Keratinocyte (primary cell): ENCODE data around the gene HSDL2.

ENCODE experiments used
- EZH2 ChIP-seq: IDR thresholded peaks from one replicate; pipeline ENCODE4 v1.6.1; 2012; ENCODE audit warnings: inconsistent platforms, mild to moderate bottlenecking, low read length, moderate library complexity
- TF ChIP-seq, protein P1 (sequence below), 3 experiments: IDR thresholded peaks in 1 of 3; conservative IDR thresholded peaks in 1 of 3; optimal IDR thresholded peaks in 1 of 3; 2 replicates in 2 of 3; 3 replicates in 1 of 3; pipeline versions ENCODE3 to v1.5.1; 2011; ENCODE audit warnings: low read length in 3 of 3, mild to moderate bottlenecking in 3 of 3, moderate library complexity in 2 of 3, control low read depth in 1 of 3, inconsistent platforms in 1 of 3; ENCODE audit not compliant: insufficient read depth in 2 of 3; ENCODE audit errors: extremely low read depth in 1 of 3

DNA sequence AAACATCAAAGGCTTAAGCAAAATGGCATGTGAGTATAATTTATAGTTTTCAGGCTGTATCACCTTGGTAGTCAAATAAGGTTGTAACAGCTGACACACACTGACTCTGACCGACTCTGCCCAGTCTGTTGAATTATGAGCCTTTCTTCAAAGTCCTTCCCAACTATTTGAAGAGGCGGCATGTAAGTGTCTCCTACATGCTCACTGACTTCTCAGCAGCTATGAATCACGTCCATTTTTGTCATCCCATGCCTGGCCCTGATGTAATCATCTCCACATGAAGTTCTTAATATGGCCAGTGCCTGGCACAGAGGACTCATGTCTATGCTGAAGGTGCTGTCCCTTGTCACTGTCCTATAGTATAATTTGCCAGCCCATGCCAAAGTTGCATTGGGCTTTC lies 41.3 kb upstream of the HSDL2 start:
- TF ChIP-seq, protein P1, sequence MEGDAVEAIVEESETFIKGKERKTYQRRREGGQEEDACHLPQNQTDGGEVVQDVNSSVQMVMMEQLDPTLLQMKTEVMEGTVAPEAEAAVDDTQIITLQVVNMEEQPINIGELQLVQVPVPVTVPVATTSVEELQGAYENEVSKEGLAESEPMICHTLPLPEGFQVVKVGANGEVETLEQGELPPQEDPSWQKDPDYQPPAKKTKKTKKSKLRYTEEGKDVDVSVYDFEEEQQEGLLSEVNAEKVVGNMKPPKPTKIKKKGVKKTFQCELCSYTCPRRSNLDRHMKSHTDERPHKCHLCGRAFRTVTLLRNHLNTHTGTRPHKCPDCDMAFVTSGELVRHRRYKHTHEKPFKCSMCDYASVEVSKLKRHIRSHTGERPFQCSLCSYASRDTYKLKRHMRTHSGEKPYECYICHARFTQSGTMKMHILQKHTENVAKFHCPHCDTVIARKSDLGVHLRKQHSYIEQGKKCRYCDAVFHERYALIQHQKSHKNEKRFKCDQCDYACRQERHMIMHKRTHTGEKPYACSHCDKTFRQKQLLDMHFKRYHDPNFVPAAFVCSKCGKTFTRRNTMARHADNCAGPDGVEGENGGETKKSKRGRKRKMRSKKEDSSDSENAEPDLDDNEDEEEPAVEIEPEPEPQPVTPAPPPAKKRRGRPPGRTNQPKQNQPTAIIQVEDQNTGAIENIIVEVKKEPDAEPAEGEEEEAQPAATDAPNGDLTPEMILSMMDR (optimal IDR thresholded peaks at IDR 0.05 in 1 of 3, IDR thresholded peaks at IDR 0.05 in 1 of 3, conservative IDR thresholded peaks at IDR 0.05 in 1 of 3; ENCODE audit: extremely low read depth in 1 of 3, insufficient read depth in 2 of 3, low read length in 3 of 3) = no peak
- no peak for TF ChIP-seq EZH2
